Mammary epithelial cell (primary cell): ENCODE measurements around the gene CTDSP2.

Experiments
- CTCF ChIP-seq, 2 donors: IDR thresholded peaks in 1 of 2; conservative IDR thresholded peaks in 1 of 2; 2 replicates each; pipeline ENCODE4 v1.5.1; 2011 to 2012; ENCODE audit warnings: inconsistent platforms in 2 of 2, low read length in 2 of 2, mild to moderate bottlenecking in 2 of 2, control low read depth in 1 of 2, low read depth in 1 of 2; ENCODE audit not compliant: insufficient read depth in 1 of 2; ENCODE audit errors: extremely low read depth in 1 of 2
- EZH2 ChIP-seq: IDR thresholded peaks from 2 replicates; pipeline ENCODE4 v1.6.1; 2012; ENCODE audit warnings: low read length, inconsistent platforms, borderline replicate concordance

GRCh38 chr12:57835366-57836288, 10.9 kb downstream of the CTDSP2 start:
- TF ChIP-seq CTCF (conservative IDR thresholded peaks at IDR 0.05 in 1 of 2, IDR thresholded peaks at IDR 0.05 in 1 of 2; ENCODE audit: extremely low read depth in 1 of 2, insufficient read depth in 1 of 2, low read depth in 1 of 2, low read length in 2 of 2) (no peak), EZH2 (no peak)
